Activated naive CD4-positive, alpha-beta T cell treated with anti-CD3 and anti-CD28 coated beads, Interleukin-2, amount 50 U/mL, for 16 hours (primary cell): ENCODE results near the gene MAD2L1BP.
A peak's percentile ranks its signal among the peaks of the same experiment; 100 is the strongest.

Source experiments
- DNase-seq: peaks from one replicate; pipeline ENCODE4 v3.0.0-alpha.2; 2020

The MAD2L1BP gene

GRCh38 chr6:43667245-43668150, 31.9 kb downstream of the MAD2L1BP start:
- peak; percentile 85 for DNase-seq

- peak; percentile 52 for DNase-seq
These were observed 32.8 kb downstream of the MAD2L1BP start for GRCh38 chr6:43668151-43669028.

- no peak for DNase-seq
These were observed 33.6 kb downstream of the MAD2L1BP start for GRCh38 chr6:43669050-43669921.

- no peak for DNase-seq
These were observed 34.4 kb downstream of the MAD2L1BP start for GRCh38 chr6:43669922-43670622.

- DNase-seq = no peak
These were observed 35.0 kb downstream of the MAD2L1BP start for GRCh38 chr6:43670623-43670986.

GRCh38 chr6:43671011-43671800, 35.6 kb downstream of the MAD2L1BP start:
- DNase-seq = no peak

- no peak for DNase-seq
These were observed 36.4 kb downstream of the MAD2L1BP start for GRCh38 chr6:43671801-43672690.

- DNase-seq = no peak
These were observed 37.9 kb downstream of the MAD2L1BP start for GRCh38 chr6:43673444-43674084.

GRCh38 chr6:43674291-43674690, 38.7 kb downstream of the MAD2L1BP start:
- DNase-seq = no peak

- no peak for DNase-seq
These were observed 39.3 kb downstream of the MAD2L1BP start for GRCh38 chr6:43674921-43675320.

GRCh38 chr6:43676962-43677606, 41.4 kb downstream of the MAD2L1BP start:
- no peak for DNase-seq

GRCh38 chr6:43677759-43678158, 42.1 kb downstream of the MAD2L1BP start:
- DNase-seq = no peak

GRCh38 chr6:43678341-43678740, 42.7 kb downstream of the MAD2L1BP start:
- DNase-seq = no peak

GRCh38 chr6:43679057-43679456, 43.4 kb downstream of the MAD2L1BP start:
- no peak for DNase-seq

- DNase-seq = no peak
These were observed 44.9 kb downstream of the MAD2L1BP start for GRCh38 chr6:43680308-43681200.

GRCh38 chr6:43681303-43681702, 45.7 kb downstream of the MAD2L1BP start:
- no peak for DNase-seq

- DNase-seq = no peak
These were observed 47.2 kb downstream of the MAD2L1BP start for GRCh38 chr6:43682724-43683429.
